Astrocyte (in vitro differentiated cells and primary cell): ENCODE results near the gene PCYT2.

Experiments used
- CTCF ChIP-seq: IDR thresholded peaks from 2 replicates; pipeline ENCODE4 v1.5.1; 2011; ENCODE audit warnings: low read depth, mild to moderate bottlenecking, inconsistent platforms, low read length, moderate library complexity; ENCODE audit not compliant: insufficient read depth
- EZH2 ChIP-seq: IDR thresholded peaks from 2 replicates; pipeline ENCODE4 v1.6.1; 2012; ENCODE audit warnings: mild to moderate bottlenecking, low read length, inconsistent platforms; ENCODE audit not compliant: insufficient read depth

- no peak for TF ChIP-seq CTCF
- no peak for TF ChIP-seq EZH2
These were observed 42.5 kb downstream of the PCYT2 start for GRCh38 chr17:81868674-81869220.
